MM.1S (cell line): Measurements from ENCODE around the gene RHOU.
"Not testable (repeated sequence)": the region's sequence is repeated elsewhere in the genome, so short reads cannot be mapped to it uniquely, and the experiment has no call there.

Source experiments
- DNase-seq: peaks from one replicate; pipeline ENCODE4 v3.0.0-alpha.2; 2015
- H2AFZ ChIP-seq: fragments of 300-600 bp; sonication (generic); 2 replicates; pipeline ENCODE4 v1.6.0; 2016; ENCODE audit warnings: antibody characterized with exemption, low read length
- H3F3A ChIP-seq: fragments of 300-600 bp; sonication (generic); 2 replicates; pipeline ENCODE4 v1.6.1; 2016; ENCODE audit warnings: mild to moderate bottlenecking, antibody characterized with exemption, low read length, moderate library complexity, mixed read lengths; ENCODE audit not compliant: insufficient read depth
- H3K27ac ChIP-seq: fragments of 300-600 bp; sonication (generic); 2 replicates; pipeline ENCODE4 v1.5.1; 2016; ENCODE audit warnings: mild to moderate bottlenecking, low read length
- H3K27me3 ChIP-seq: fragments of 300-600 bp; sonication (generic); replicated peaks from 2 replicates; pipeline ENCODE4 v1.6.0; 2016; ENCODE audit warnings: low read length; ENCODE audit not compliant: insufficient read depth
- H3K36me3 ChIP-seq: fragments of 300-600 bp; sonication (generic); replicated peaks from 2 replicates; pipeline ENCODE4 v1.6.1; 2016; ENCODE audit warnings: mild to moderate bottlenecking, low read length, mixed read lengths; ENCODE audit not compliant: insufficient read depth
- H3K4me1 ChIP-seq: fragments of 300-600 bp; sonication (generic); 2 replicates; pipeline ENCODE4 v1.6.1; 2016; ENCODE audit warnings: low read length, mixed read lengths
- H3K4me2 ChIP-seq: fragments of 300-600 bp; sonication (generic); 2 replicates; pipeline ENCODE4 v1.6.0; 2016; ENCODE audit warnings: low read depth, low read length
- H3K4me3 ChIP-seq: fragments of 300-600 bp; sonication (generic); 2 replicates; pipeline ENCODE4 v1.5.1; 2016; ENCODE audit warnings: low read length, mixed read lengths
- H3K79me2 ChIP-seq: fragments of 300-600 bp; sonication (generic); 2 replicates; pipeline ENCODE4 v1.6.1; 2016; ENCODE audit warnings: mixed run types, low read length, mixed read lengths
- H3K9ac ChIP-seq: fragments of 300-600 bp; sonication (generic); 2 replicates; pipeline ENCODE4 v1.6.1; 2016; ENCODE audit warnings: low read length, mixed read lengths
- H3K9me2 ChIP-seq: fragments of 300-600 bp; sonication (generic); replicated peaks from 2 replicates; pipeline ENCODE4 v1.6.1; 2016; ENCODE audit warnings: mild to moderate bottlenecking, low read length, mixed read lengths; ENCODE audit not compliant: insufficient read depth
- H3K9me3 ChIP-seq: fragments of 300-600 bp; sonication (generic); replicated peaks from 2 replicates; pipeline ENCODE4 v1.6.1; 2016; ENCODE audit warnings: mild to moderate bottlenecking, low read length, mixed read lengths; ENCODE audit not compliant: insufficient read depth
- H4K20me1 ChIP-seq: fragments of 300-600 bp; sonication (generic); 2 replicates; pipeline ENCODE4 v1.6.1; 2016; ENCODE audit warnings: mild to moderate bottlenecking, low read length, moderate library complexity, mixed read lengths; ENCODE audit not compliant: insufficient read depth
- EZH2 ChIP-seq: fragments of 300-600 bp; sonication (generic); optimal IDR thresholded peaks from 2 replicates; pipeline ENCODE3; 2017; ENCODE audit warnings: low read depth, mild to moderate bottlenecking, antibody characterized with exemption, low read length, mixed read lengths
- EZH2phosphoT487 ChIP-seq: fragments of 300-600 bp; sonication (generic); IDR thresholded peaks from 2 replicates; pipeline ENCODE4 v1.6.1; 2018; ENCODE audit warnings: antibody characterized with exemption, low read length
- TF ChIP-seq, protein P1 (sequence below): fragments of 300-600 bp; sonication (generic); IDR thresholded peaks from 2 replicates; pipeline ENCODE4 v1.5.1; 2016; ENCODE audit warnings: antibody characterized with exemption, low read length, mixed read lengths

RHOU gene

GRCh38 chr1:228691211-228691610, 44.1 kb upstream of the RHOU start:
- H3K9me2 ChIP-seq, result no peaks in the 10 kb centered on the region
- no peaks in the 10 kb centered on the region for H3K9me3 ChIP-seq
- H3K9ac ChIP-seq, result no peak overlapping the region
- H3K4me2 ChIP-seq, result no peak overlapping the region
- H3K27me3 ChIP-seq, result no peaks in the 10 kb centered on the region
- TF ChIP-seq EZH2phosphoT487 (no peak), EZH2 (no peak)
- TF ChIP-seq, protein P1, sequence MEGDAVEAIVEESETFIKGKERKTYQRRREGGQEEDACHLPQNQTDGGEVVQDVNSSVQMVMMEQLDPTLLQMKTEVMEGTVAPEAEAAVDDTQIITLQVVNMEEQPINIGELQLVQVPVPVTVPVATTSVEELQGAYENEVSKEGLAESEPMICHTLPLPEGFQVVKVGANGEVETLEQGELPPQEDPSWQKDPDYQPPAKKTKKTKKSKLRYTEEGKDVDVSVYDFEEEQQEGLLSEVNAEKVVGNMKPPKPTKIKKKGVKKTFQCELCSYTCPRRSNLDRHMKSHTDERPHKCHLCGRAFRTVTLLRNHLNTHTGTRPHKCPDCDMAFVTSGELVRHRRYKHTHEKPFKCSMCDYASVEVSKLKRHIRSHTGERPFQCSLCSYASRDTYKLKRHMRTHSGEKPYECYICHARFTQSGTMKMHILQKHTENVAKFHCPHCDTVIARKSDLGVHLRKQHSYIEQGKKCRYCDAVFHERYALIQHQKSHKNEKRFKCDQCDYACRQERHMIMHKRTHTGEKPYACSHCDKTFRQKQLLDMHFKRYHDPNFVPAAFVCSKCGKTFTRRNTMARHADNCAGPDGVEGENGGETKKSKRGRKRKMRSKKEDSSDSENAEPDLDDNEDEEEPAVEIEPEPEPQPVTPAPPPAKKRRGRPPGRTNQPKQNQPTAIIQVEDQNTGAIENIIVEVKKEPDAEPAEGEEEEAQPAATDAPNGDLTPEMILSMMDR, result no peak
- H4K20me1 ChIP-seq, result no peaks in the 10 kb centered on the region
- H3K79me2 ChIP-seq, result no peaks in the 10 kb centered on the region
- no peak overlapping the region for H3K27ac ChIP-seq
- H3K4me1 ChIP-seq, result no peaks in the 10 kb centered on the region
- H3K36me3 ChIP-seq, result no peaks in the 10 kb centered on the region
- no peak overlapping the region for H2AFZ ChIP-seq
- H3K4me3 ChIP-seq, result no peak overlapping the region
- no peaks in the 10 kb centered on the region for H3F3A ChIP-seq
- no peak for DNase-seq

- H3K4me2 ChIP-seq, result no peak overlapping the region
- H3K9me3 ChIP-seq, result no peaks in the 10 kb centered on the region
- H4K20me1 ChIP-seq, result no peaks in the 10 kb centered on the region
- no peak for TF ChIP-seq EZH2
- TF ChIP-seq, protein P1, result peak; percentile 63
- TF ChIP-seq EZH2phosphoT487, result no peak
- H3K27ac ChIP-seq, result no peak overlapping the region
- no peak overlapping the region for H2AFZ ChIP-seq
- DNase-seq, result peak; percentile 75
- no peaks in the 10 kb centered on the region for H3K9me2 ChIP-seq
- H3K36me3 ChIP-seq, result no peaks in the 10 kb centered on the region
- no peaks in the 10 kb centered on the region for H3K27me3 ChIP-seq
- no peaks in the 10 kb centered on the region for H3F3A ChIP-seq
- no peak overlapping the region for H3K9ac ChIP-seq
- H3K4me1 ChIP-seq, result no peaks in the 10 kb centered on the region
- H3K4me3 ChIP-seq, result no peak overlapping the region
- no peaks in the 10 kb centered on the region for H3K79me2 ChIP-seq
Observed at GRCh38 chr1:228691926-228692325, 43.4 kb upstream of the RHOU start.

DNA sequence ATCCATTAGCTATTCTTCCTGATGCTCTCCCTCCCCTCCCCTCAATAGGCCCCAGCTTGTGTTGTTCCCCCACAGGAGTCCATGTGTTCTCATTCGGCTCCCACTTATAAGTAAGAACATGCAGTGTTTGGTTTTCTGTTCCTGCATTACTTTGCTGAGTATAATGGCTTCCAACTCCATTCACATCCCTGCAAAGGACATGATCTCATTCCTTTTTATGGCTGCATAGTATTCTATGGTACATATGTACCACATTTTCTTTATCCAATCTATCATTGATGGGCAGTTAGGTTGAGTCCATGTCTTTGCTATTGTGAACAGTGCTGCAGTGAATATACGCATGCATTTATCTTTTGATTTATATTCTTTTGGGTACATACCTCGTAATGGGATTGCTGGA, 40.8 kb upstream of the RHOU start:
- H3K9ac ChIP-seq, H3K4me3 ChIP-seq, H3K9me3 ChIP-seq, H3K27me3 ChIP-seq, H3K36me3 ChIP-seq, H4K20me1 ChIP-seq, H3K79me2 ChIP-seq, H3F3A ChIP-seq, H3K27ac ChIP-seq, H2AFZ ChIP-seq, H3K4me1 ChIP-seq, H3K4me2 ChIP-seq, DNase-seq, H3K9me2 ChIP-seq: not testable (repeated sequence)

DNA sequence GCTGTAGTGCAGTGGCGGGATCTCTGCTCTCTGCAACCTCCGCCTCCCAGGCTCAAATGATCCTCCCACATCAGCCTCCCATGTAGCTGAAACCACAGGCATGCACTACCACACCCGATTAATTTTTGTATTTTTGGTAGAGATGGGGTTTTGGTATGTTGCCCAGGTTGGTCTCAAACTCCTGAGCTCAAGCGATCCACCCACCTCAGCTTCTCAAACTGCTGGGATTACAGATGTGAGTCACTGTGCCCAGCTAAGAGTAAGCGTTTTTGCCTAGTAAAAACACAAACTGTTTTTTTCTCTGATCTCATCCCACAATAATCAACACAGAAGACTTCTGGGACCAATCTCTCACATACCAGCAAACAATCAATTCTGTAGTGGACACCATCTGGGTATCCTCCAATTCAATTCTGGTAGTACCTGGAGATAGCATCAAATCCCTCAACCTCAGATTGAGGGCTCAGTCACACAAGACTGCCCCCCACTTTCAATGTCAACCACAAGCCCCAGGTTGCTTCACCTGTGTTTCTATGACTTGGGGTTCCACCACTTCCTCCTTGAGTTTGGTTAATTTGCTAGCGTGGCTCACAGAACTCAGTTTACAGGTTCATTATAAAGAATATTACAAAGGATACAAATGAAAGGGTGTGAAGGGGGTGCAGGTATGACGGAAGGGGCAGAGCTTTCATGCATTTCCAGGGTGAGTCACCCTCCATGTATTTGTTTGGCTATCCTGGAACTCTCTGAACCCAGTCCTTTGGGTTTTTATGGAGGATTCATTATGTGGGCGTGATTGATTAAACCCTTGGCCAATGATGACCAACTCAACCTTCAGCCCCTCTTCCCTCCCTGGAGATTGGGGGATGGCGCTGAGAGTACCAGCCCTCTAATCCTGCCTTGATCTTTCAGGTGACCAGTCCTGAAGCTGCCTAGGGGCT, 40.0 kb upstream of the RHOU start:
- H4K20me1 ChIP-seq, result no peaks in the 10 kb centered on the region
- H3K27ac ChIP-seq, result no peak overlapping the region
- TF ChIP-seq, protein P1, result no peak
- TF ChIP-seq EZH2phosphoT487, result no peak
- no peak for TF ChIP-seq EZH2
- H3K9me2 ChIP-seq, result no peaks in the 10 kb centered on the region
- H3K79me2 ChIP-seq, result no peaks in the 10 kb centered on the region
- H3K9me3 ChIP-seq, result no peaks in the 10 kb centered on the region
- H3K4me3 ChIP-seq, result no peak overlapping the region
- H3F3A ChIP-seq, result no peaks in the 10 kb centered on the region
- H3K4me1 ChIP-seq, result no peaks in the 10 kb centered on the region
- no peak overlapping the region for H2AFZ ChIP-seq
- H3K36me3 ChIP-seq, result no peaks in the 10 kb centered on the region
- H3K9ac ChIP-seq, result no peak overlapping the region
- no peak overlapping the region for H3K4me2 ChIP-seq
- no peak for DNase-seq
- H3K27me3 ChIP-seq, result no peaks in the 10 kb centered on the region
